Mucosa of rectum (tissue), 2 donors: ENCODE measurements around the gene TRPC3.

ENCODE experiments used
- H3K27ac ChIP-seq, 2 donors: one replicate each; pipeline ENCODE4 v1.7.0; 2013; ENCODE audit warnings: inconsistent platforms in 2 of 2, low read depth in 2 of 2, low read length in 2 of 2
- H3K27me3 ChIP-seq, 2 donors: one replicate each; pipeline ENCODE4 v1.7.0; 2013; ENCODE audit warnings: low read length in 2 of 2; ENCODE audit not compliant: control insufficient read depth in 2 of 2, insufficient read depth in 2 of 2
- H3K36me3 ChIP-seq, 2 donors: one replicate each; pipeline ENCODE4 v1.7.0; 2013; ENCODE audit warnings: low read length in 2 of 2; ENCODE audit not compliant: control insufficient read depth in 2 of 2, insufficient read depth in 2 of 2
- H3K4me1 ChIP-seq, 2 donors: one replicate each; pipeline ENCODE4 v1.7.0; 2013; ENCODE audit warnings: low read length in 2 of 2, mild to moderate bottlenecking in 1 of 2; ENCODE audit not compliant: control insufficient read depth in 2 of 2, insufficient read depth in 2 of 2
- H3K4me3 ChIP-seq, 2 donors: one replicate each; pipeline ENCODE4 v1.7.0; 2013; ENCODE audit warnings: low read length in 2 of 2
- H3K9ac ChIP-seq, 2 donors: one replicate each; pipeline ENCODE4 v1.7.0; 2013; ENCODE audit warnings: low read length in 2 of 2, low read depth in 1 of 2, mild to moderate bottlenecking in 1 of 2
- H3K9me3 ChIP-seq, 2 donors: one replicate each; pipeline ENCODE4 v1.7.0; 2013; ENCODE audit warnings: low read length in 2 of 2; ENCODE audit not compliant: control insufficient read depth in 2 of 2
- donor health status: healthy.
- donor health status: Normal muscosa, but diverticular disease.

Gene TRPC3

GRCh38 chr4:121950680-121951520, 960 bp downstream of the TRPC3 start:
- H3K36me3 ChIP-seq = no peaks in the 10 kb centered on the region

DNA sequence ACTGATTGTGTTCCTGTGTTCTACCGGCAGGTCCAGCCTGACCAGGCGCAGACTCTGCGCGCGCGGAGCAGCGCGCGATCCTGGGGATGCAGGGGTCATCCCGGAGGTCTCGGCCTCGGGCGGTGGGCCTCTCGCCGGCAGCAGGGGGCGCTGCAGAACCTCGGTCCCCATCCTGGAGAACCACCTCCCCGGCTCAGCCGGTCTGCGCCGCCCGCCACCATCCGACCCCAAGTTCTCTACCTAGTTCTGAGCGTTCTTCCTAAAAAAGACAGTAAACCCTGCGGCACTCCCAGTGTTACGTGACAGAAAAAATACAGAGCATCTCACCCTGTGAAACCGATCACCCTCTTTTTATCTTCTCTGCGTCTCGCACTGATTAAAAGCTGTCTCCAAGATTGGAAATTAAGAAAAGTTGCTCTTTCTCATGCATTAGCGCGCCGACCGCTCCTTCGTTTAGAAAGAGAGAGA, 1.6 kb downstream of the TRPC3 start:
- Histone ChIP-seq H3K27ac (no peak overlapping the region), H3K4me1 (peaks cover 4 to 9% of the 10 kb centered on the region in 2 donors), H3K27me3 (peaks cover 8 to 37% of the 10 kb centered on the region in 2 donors), H3K9ac (peak overlapping the region in 1 of 2 donors; percentile 30), H3K9me3 (no peaks in the 10 kb centered on the region), H3K4me3 (peak overlapping the region; percentile 68 to 74), H3K36me3 (no peaks in the 10 kb centered on the region)

More at GRCh38 chr4:121950680-121951520, 960 bp downstream of the TRPC3 start:
- H3K9me3 ChIP-seq = no peaks in the 10 kb centered on the region
- H3K27ac ChIP-seq = no peak overlapping the region
- peak overlapping the region; percentile 18 to 30 for H3K9ac ChIP-seq
- H3K4me3 ChIP-seq = peak overlapping the region; percentile 68 to 74
- H3K4me1 ChIP-seq = peaks cover 4 to 9% of the 10 kb centered on the region in 2 donors
- H3K27me3 ChIP-seq = peaks cover 8 to 37% of the 10 kb centered on the region in 2 donors

DNA sequence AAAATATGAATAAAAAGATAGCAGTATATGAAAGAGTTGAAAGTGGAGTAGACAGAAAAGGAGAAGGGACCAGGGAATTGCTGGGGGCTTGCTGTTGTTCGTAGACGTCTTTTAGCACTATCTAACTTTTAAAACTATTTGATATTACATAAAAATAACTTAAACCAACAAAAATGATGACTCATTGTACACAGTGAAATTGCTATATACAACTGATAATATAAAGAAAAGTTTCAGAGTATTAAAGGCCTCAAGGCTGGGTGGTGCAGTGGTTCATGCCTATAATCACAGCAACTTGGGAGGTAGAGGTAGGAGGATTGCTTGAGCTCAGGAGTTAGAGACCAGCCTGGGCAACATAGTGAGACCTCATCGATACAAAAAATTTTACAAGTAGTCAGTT, 5.2 kb downstream of the TRPC3 start:
- H3K9me3 ChIP-seq = no peaks in the 10 kb centered on the region

DNA sequence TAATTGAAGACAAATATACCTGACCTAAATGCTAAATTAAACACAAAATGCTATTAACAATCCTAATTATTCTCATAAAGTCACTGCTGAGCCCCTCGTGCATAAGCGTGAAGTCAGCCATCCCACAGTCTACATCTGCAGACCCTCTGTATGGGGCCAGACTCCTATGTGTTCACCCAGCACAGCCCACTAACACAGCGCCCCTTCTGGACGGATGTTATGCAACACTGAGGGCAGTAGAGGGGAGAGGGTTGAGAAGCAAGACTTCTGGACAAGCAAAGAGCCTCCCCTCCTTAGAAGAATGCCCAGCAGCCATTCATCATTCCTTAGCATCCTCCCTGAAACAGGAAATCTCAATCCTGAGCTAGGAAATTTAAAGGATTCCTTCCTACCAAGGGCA, 7.9 kb downstream of the TRPC3 start:
- H3K27me3 ChIP-seq = peaks cover 4 to 10% of the 10 kb centered on the region in 2 donors
- no peak overlapping the region for H3K9ac ChIP-seq
- no peaks in the 10 kb centered on the region for H3K9me3 ChIP-seq

More for the DNA sequence above, 5.2 kb downstream of the TRPC3 start:
- no peak overlapping the region for H3K4me3 ChIP-seq
- no peaks in the 10 kb centered on the region for H3K36me3 ChIP-seq
- peaks cover 4 to 9% of the 10 kb centered on the region in 2 donors for H3K4me1 ChIP-seq
- H3K9ac ChIP-seq = no peak overlapping the region
- no peak overlapping the region for H3K27ac ChIP-seq
- peaks cover 2 to 27% of the 10 kb centered on the region in 2 donors for H3K27me3 ChIP-seq

DNA sequence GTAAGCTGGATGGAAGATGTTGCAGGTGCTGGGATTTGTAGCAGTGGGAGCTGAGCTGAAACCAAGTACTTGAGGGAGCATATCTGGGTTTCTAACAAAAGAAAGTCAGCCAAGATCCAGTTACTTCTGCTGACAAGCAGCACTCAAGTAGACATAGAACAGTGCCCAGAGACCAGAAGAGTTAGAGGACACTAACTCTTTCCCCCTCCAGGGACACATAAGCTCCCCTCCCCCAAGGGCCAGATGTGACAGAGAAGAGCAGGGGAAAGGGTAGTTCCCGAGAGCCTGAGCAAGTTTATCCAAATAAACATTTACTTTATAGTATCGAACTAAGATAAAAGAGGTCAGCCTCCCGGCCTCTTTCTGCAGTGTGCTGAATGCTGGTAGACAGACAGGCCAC, 12.2 kb downstream of the TRPC3 start:
- H3K9me3 ChIP-seq = no peaks in the 10 kb centered on the region
- no peaks in the 10 kb centered on the region for H3K36me3 ChIP-seq
- H3K27me3 ChIP-seq = peaks cover 4% of the 10 kb centered on the region in 2 donors
- H3K4me1 ChIP-seq = no peaks in the 10 kb centered on the region
- no peak overlapping the region for H3K9ac ChIP-seq
- no peak overlapping the region for H3K4me3 ChIP-seq
- H3K27ac ChIP-seq = no peak overlapping the region

More for the DNA sequence above, 7.9 kb downstream of the TRPC3 start:
- H3K4me1 ChIP-seq = no peaks in the 10 kb centered on the region
- H3K36me3 ChIP-seq = no peaks in the 10 kb centered on the region
- H3K27ac ChIP-seq = no peak overlapping the region
- no peak overlapping the region for H3K4me3 ChIP-seq

- Histone ChIP-seq H3K9ac (no peak overlapping the region), H3K27ac (no peak overlapping the region), H3K36me3 (no peaks in the 10 kb centered on the region), H3K27me3 (peaks cover 4% of the 10 kb centered on the region in 2 donors), H3K9me3 (no peaks in the 10 kb centered on the region), H3K4me1 (no peaks in the 10 kb centered on the region), H3K4me3 (no peak overlapping the region)
Measured at GRCh38 chr4:121938282-121939092, 13.4 kb downstream of the TRPC3 start.

DNA sequence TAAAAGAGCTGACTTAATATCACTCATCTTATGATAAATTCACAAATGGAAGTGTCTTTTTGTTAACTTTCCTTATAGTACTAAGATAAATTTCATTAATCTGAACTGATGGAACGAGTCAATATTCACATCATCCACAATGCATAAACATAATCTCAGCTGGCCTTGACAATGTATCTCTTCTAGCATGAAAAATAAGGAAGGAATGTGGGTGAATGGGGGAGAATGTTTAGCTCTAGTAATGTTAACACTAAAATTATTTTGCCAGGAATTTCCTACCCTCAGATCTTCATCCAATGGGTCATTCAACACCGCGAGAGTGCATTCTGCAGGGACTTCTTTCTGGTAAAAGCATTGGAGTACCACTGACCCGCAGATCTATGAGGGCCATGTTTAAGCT, 15.8 kb downstream of the TRPC3 start:
- Histone ChIP-seq H3K36me3 (no peaks in the 10 kb centered on the region), H3K27me3 (peaks cover 4% of the 10 kb centered on the region in 2 donors), H3K9ac (no peak overlapping the region), H3K4me3 (no peak overlapping the region), H3K27ac (no peak overlapping the region), H3K9me3 (no peaks in the 10 kb centered on the region), H3K4me1 (no peaks in the 10 kb centered on the region)

DNA sequence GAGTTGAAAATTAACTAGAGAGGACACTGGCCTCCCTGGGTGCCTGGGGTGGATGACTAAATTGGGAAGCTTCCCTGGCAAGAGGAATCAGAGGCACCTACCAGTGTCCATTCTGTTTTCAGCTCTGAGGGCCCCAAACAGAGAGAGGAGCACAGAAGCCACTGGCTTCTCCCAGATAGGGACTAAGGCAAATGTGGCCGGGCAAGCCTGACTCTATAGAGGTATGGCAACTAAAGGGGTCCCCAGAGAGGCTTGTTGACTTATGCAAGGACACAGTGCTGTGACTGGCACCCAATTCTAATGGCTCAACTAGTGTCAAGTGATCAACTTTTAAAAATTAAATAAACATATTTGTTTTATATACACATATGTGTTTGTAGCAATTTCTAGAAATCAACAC, 17.2 kb downstream of the TRPC3 start:
- no peaks in the 10 kb centered on the region for H3K27me3 ChIP-seq
- no peak overlapping the region for H3K4me3 ChIP-seq
- H3K36me3 ChIP-seq = no peaks in the 10 kb centered on the region
- H3K9me3 ChIP-seq = no peaks in the 10 kb centered on the region
- H3K27ac ChIP-seq = no peak overlapping the region
- no peaks in the 10 kb centered on the region for H3K4me1 ChIP-seq
- no peak overlapping the region for H3K9ac ChIP-seq

DNA sequence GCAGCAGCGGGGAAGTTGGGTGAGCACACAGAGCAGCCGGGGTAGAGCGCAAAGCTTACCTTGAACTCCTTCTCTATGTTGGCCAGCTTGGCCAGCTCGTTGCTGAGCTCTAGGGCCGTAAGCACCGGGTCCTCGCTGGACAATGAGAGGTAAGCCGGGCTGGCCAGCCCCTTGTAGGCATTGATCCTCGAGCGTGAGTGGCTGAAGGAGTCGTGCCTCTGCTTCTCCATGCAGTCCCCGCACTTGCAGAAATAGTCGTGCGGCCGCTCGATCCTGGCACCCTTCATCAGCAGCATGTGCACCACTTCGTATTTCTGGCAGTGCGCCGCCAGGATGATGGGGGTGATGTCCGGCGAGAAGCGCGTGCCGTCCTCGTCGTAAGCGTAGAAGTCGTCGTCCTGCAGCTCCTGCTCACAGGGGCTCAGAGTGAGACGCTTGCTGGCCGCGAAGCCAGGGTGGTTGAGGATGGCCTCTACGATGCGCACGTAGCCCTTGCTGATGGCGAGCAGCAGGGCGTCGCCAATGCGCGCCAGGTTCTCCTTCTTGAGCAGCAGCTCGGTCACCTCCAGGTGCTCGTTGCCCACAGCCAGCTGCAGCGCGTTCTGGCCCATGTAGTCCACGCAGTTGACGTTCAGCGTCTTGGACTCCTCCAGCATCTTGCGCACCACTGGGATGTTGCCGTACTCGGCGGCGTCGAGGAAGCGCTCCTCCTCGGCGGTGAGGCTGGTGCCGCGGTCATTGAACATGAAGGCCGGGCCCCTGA, 19.5 kb downstream of the TRPC3 start:
- H3K27me3 ChIP-seq = no peaks in the 10 kb centered on the region
- H3K4me3 ChIP-seq = no peak overlapping the region
- no peak overlapping the region for H3K9ac ChIP-seq
- no peaks in the 10 kb centered on the region for H3K4me1 ChIP-seq
- no peaks in the 10 kb centered on the region for H3K9me3 ChIP-seq
- H3K36me3 ChIP-seq = no peaks in the 10 kb centered on the region
- no peak overlapping the region for H3K27ac ChIP-seq
